Measurements from ENCODE around the gene SRSF1.
"Not testable (repeated sequence)": the region's sequence is repeated elsewhere in the genome, so short reads cannot be mapped to it uniquely, and the experiment has no call there.

SRSF1 gene

GRCh38 chr17:58051468-58051867 is 44.4 kb upstream of the SRSF1 start:
- H3K4me3 ChIP-seq (ENCODE audit: low read depth, low read length): no peak overlapping the region
- no peak for TF ChIP-seq POLR2A (IDR thresholded peaks at IDR 0.05; ENCODE audit: extremely low read depth, insufficient read length)
- TF ChIP-seq, protein P1, sequence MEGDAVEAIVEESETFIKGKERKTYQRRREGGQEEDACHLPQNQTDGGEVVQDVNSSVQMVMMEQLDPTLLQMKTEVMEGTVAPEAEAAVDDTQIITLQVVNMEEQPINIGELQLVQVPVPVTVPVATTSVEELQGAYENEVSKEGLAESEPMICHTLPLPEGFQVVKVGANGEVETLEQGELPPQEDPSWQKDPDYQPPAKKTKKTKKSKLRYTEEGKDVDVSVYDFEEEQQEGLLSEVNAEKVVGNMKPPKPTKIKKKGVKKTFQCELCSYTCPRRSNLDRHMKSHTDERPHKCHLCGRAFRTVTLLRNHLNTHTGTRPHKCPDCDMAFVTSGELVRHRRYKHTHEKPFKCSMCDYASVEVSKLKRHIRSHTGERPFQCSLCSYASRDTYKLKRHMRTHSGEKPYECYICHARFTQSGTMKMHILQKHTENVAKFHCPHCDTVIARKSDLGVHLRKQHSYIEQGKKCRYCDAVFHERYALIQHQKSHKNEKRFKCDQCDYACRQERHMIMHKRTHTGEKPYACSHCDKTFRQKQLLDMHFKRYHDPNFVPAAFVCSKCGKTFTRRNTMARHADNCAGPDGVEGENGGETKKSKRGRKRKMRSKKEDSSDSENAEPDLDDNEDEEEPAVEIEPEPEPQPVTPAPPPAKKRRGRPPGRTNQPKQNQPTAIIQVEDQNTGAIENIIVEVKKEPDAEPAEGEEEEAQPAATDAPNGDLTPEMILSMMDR (IDR thresholded peaks at IDR 0.05; ENCODE audit: low read depth, low read length): no peak
- TF ChIP-seq MYC (IDR thresholded peaks at IDR 0.05; ENCODE audit: low read depth, low read length): no peak
- TF ChIP-seq, protein P2, sequence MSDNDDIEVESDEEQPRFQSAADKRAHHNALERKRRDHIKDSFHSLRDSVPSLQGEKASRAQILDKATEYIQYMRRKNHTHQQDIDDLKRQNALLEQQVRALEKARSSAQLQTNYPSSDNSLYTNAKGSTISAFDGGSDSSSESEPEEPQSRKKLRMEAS (IDR thresholded peaks at IDR 0.05; ENCODE audit: low read depth, low read length): no peak
- no peak for DNase-seq (ENCODE audit: low read depth)

DNA sequence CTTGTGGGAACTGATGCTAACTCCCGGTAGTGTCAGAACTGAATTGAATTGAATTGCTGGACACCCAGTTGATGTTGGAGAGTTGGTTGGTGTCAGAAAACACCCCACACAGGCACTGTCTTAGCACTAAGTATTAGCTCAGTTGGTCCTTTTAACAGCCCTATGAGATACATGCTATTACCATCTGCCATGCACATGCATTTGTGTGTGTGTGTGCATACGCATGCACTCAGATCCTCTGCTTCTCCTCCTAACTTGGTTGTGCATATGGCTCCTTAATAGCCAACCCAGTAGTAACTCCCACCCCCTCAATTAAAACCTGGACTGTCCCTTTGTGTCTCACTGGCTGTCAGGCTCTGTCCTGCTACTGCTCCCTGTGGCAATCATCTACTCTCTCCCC is 43.9 kb upstream of the SRSF1 start:
- no peak for DNase-seq (ENCODE audit: low read depth)
- no peak for TF ChIP-seq MYC (IDR thresholded peaks at IDR 0.05; ENCODE audit: low read depth, low read length)
- TF ChIP-seq, protein P2 (IDR thresholded peaks at IDR 0.05; ENCODE audit: low read depth, low read length): no peak
- TF ChIP-seq POLR2A (IDR thresholded peaks at IDR 0.05; ENCODE audit: extremely low read depth, insufficient read length): no peak
- TF ChIP-seq, protein P1 (IDR thresholded peaks at IDR 0.05; ENCODE audit: low read depth, low read length): no peak
- no peak overlapping the region for H3K4me3 ChIP-seq (ENCODE audit: low read depth, low read length)

DNA sequence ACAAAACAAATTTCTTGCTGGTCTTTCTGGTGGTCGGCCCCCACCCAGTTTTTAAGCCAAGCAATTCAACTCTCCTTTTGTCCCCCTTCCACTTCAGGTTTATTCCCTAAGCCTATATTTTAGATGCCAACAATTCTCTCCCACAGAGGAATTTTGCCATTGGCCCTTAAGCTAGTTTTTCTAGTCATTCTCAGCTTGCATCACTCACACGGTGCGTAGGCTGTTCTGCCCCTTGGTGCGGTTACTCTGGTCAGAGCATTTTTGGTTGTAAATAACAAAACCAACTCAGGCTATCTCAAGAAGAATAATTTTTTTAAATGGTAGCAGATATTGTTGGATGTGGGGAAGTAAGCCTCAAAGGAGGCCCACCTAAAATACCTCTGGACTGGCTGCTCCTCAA is 42.5 kb upstream of the SRSF1 start:
- no peak overlapping the region for H3K4me3 ChIP-seq (ENCODE audit: low read depth, low read length)
- TF ChIP-seq POLR2A (IDR thresholded peaks at IDR 0.05; ENCODE audit: extremely low read depth, insufficient read length) (no peak), MYC (IDR thresholded peaks at IDR 0.05; ENCODE audit: low read depth, low read length) (no peak)
- TF ChIP-seq, protein P1 (IDR thresholded peaks at IDR 0.05; ENCODE audit: low read depth, low read length): no peak
- TF ChIP-seq, protein P2 (IDR thresholded peaks at IDR 0.05; ENCODE audit: low read depth, low read length): no peak
- DNase-seq (ENCODE audit: low read depth): no peak

GRCh38 chr17:58047376-58048150 is 40.5 kb upstream of the SRSF1 start:
- no peak overlapping the region for H3K4me3 ChIP-seq (ENCODE audit: low read depth, low read length)
- TF ChIP-seq POLR2A (IDR thresholded peaks at IDR 0.05; ENCODE audit: extremely low read depth, insufficient read length) (no peak), MYC (IDR thresholded peaks at IDR 0.05; ENCODE audit: low read depth, low read length) (no peak)
- TF ChIP-seq, protein P2 (IDR thresholded peaks at IDR 0.05; ENCODE audit: low read depth, low read length): no peak
- TF ChIP-seq, protein P1 (IDR thresholded peaks at IDR 0.05; ENCODE audit: low read depth, low read length): no peak
- DNase-seq (ENCODE audit: low read depth): no peak

DNA sequence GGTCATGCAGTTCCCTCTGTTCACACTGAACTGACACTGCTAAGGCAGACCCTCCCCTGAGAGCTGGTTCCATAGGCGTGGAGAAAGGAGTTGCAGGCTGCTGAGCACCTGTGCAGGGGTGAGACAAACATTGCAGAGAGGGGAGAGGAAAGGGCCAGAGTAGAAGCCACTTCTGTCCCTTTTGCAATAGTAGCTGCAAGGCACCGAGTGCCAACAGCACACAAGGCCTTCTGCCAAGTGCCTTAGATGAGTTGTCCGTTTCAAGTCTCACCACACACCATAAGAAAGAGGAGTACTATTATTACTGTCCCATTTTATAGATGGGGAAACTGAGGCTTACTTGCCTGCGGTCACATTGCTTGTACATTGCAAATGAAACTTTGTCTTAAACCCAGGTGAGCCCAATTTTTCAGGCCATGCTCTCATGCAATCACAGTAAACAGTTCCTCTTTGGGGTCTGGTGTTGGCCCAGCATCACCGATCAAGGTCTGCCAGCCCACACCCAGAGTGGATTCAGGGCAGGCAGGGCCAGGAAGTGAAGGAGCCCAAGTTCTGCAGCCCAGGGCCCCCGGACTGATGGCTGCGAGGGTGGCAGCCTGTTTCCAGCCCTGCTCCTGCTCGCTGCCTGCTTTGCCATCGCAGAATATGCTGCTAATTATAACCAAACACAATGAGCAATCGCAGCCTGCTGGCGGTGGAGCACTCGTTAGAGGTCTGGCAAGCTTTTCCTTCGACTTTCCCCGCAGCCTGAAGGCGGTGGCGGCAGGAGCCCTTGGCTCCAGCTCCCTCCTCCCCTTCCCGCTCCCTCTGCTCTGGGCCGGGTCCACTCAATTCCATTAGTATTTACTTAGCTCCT is 39.4 kb upstream of the SRSF1 start:
- no peak overlapping the region for H3K4me3 ChIP-seq (ENCODE audit: low read depth, low read length)
- DNase-seq (ENCODE audit: low read depth): no peak

GRCh38 chr17:58044256-58044655 is 37.2 kb upstream of the SRSF1 start:
- DNase-seq (ENCODE audit: low read depth); H3K4me3 ChIP-seq (ENCODE audit: low read depth, low read length): not testable (repeated sequence)

More for the DNA sequence above, 39.4 kb upstream of the SRSF1 start:
- TF ChIP-seq, protein P2 (IDR thresholded peaks at IDR 0.05; ENCODE audit: low read depth, low read length): no peak
- TF ChIP-seq MYC (IDR thresholded peaks at IDR 0.05; ENCODE audit: low read depth, low read length) (no peak), POLR2A (IDR thresholded peaks at IDR 0.05; ENCODE audit: extremely low read depth, insufficient read length) (no peak)
- TF ChIP-seq, protein P1 (IDR thresholded peaks at IDR 0.05; ENCODE audit: low read depth, low read length): no peak
